A673 (cell line): ENCODE results near the gene BASP1.

Experiments used
- CTCF ChIP-seq: fragments of 300-800, 200-600 bp; sonication (generic); conservative IDR thresholded peaks from 2 replicates; pipeline ENCODE4 v1.5.1; 2017; ENCODE audit warnings: low read depth, mild to moderate bottlenecking, antibody characterized with exemption, low read length, moderate library complexity, mixed read lengths
- EZH2 ChIP-seq: fragments of 200-600 bp; sonication (generic); IDR thresholded peaks from 2 replicates; pipeline ENCODE4 v1.6.1; 2017; ENCODE audit warnings: borderline replicate concordance, low read depth, mild to moderate bottlenecking, mixed read lengths, antibody characterized with exemption, low read length; ENCODE audit not compliant: poor library complexity, severe bottlenecking

GRCh38 chr5:17174965-17175364 lies 42.5 kb upstream of the BASP1 start:
- TF ChIP-seq CTCF (no peak), EZH2 (no peak)
